ENCODE measurements around the gene IRF5. TPM values are rescaled to one million over a fixed set of nuclear protein-coding genes. Genes with fewer than 3 reads are reported as not detected.

Gene IRF5
- total RNA-seq, 1 experiment from 2014 or later, result 0.74 TPM

DNA sequence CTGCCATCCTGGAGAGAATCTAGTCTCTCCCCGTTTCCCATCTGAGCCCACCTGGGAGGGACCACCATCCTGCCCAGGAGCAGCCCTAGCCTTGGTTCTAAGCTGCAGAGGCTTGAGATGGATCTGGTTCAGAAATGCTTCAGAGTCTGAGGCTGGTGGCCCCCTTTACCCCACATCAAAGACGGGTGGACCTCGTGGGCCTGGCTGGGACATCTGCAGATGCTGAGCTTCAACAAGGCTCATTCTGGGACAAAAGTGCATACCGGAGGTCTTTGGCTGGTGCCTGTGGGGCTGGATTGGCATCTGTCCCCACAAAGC is 4.9 kb upstream of the IRF5 start:
- no peak for DNase-seq
- H3K9ac ChIP-seq (ENCODE audit: extremely low read depth, insufficient read length, low read length), result no peak overlapping the region
- no peaks in the 10 kb centered on the region for H3K79me2 ChIP-seq (ENCODE audit: insufficient read depth, low read length)
- Mint-ChIP-seq H3K27me3 (ENCODE audit: low read depth) (peaks cover 45% of the 10 kb centered on the region), H3K9me3 (peaks cover 5% of the 10 kb centered on the region in 2 experiments; a peak in 3 of 5 replicates), H3K4me1 (peaks cover 2 to 8% of the 10 kb centered on the region in 2 experiments; a peak in 3 of 4 replicates), H3K27ac (no peak overlapping the region), H3K4me3 (no peak overlapping the region), H3K36me3 (ENCODE audit: insufficient read depth in 1 of 3, low read depth in 3 of 3) (no peaks in the 10 kb centered on the region; a peak in 1 of 7 replicates)
- H3K79me1 ChIP-seq (ENCODE audit: insufficient read depth, low read depth, low read length, poor library complexity, severe bottlenecking), result no peaks in the 10 kb centered on the region
- H3T11ph ChIP-seq (ENCODE audit: low read length), result no peak overlapping the region
- no peak overlapping the region for H3K27ac ChIP-seq (ENCODE audit: insufficient read length, low read depth, low read length)
- no peak overlapping the region for H3K18ac ChIP-seq (ENCODE audit: insufficient read length, low read depth, low read length)
- H3K56ac ChIP-seq (ENCODE audit: insufficient read length, low read depth, low read length), result no peak overlapping the region
- no peaks in the 10 kb centered on the region for H3K23me2 ChIP-seq (ENCODE audit: insufficient read length, low read depth, low read length, poor library complexity, severe bottlenecking)
- no peaks in the 10 kb centered on the region for H3K9me3 ChIP-seq (ENCODE audit: control insufficient read depth, low read depth, low read length)
- H3K14ac ChIP-seq (ENCODE audit: insufficient read depth, low read length), result no peak overlapping the region
- H2BK15ac ChIP-seq (ENCODE audit: low read depth, low read length), result no peak overlapping the region
- peaks cover 11% of the 10 kb centered on the region; the same call in 1 of the 2 replicates for H3K27me3 ChIP-seq (ENCODE audit: insufficient read depth, low read length)
- H4K91ac ChIP-seq (ENCODE audit: insufficient read length, low read depth, low read length), result no peak overlapping the region
- no peak overlapping the region for H4K5ac ChIP-seq (ENCODE audit: insufficient read length, low read depth, low read length)
- H4K8ac ChIP-seq (replicated peaks; ENCODE audit: insufficient read length, low read depth, low read length), result no peak overlapping the region
- H2AK5ac ChIP-seq (ENCODE audit: insufficient read length, low read length), result no peak overlapping the region
- no peak overlapping the region for H3K4me2 ChIP-seq (ENCODE audit: insufficient read depth, insufficient read length, low read length)
- H3K4ac ChIP-seq (ENCODE audit: low read depth, low read length), result no peak overlapping the region
- WGBS (ENCODE audit: extremely low coverage, insufficient read length, low lambda C conversion rate), result no CpG with 5 or more reads among the region's 4 CpGs
- no peak overlapping the region for H2BK12ac ChIP-seq (ENCODE audit: insufficient read length, low read depth, low read length)
- H2BK120ac ChIP-seq (ENCODE audit: low read depth, low read length, poor library complexity, severe bottlenecking), result no peak overlapping the region
- no peak overlapping the region for H2BK5ac ChIP-seq (ENCODE audit: insufficient read length, low read length)
- no peaks in the 10 kb centered on the region for H4K20me1 ChIP-seq (ENCODE audit: control insufficient read depth, insufficient read depth, insufficient read length)
- TF ChIP-seq, protein P1, sequence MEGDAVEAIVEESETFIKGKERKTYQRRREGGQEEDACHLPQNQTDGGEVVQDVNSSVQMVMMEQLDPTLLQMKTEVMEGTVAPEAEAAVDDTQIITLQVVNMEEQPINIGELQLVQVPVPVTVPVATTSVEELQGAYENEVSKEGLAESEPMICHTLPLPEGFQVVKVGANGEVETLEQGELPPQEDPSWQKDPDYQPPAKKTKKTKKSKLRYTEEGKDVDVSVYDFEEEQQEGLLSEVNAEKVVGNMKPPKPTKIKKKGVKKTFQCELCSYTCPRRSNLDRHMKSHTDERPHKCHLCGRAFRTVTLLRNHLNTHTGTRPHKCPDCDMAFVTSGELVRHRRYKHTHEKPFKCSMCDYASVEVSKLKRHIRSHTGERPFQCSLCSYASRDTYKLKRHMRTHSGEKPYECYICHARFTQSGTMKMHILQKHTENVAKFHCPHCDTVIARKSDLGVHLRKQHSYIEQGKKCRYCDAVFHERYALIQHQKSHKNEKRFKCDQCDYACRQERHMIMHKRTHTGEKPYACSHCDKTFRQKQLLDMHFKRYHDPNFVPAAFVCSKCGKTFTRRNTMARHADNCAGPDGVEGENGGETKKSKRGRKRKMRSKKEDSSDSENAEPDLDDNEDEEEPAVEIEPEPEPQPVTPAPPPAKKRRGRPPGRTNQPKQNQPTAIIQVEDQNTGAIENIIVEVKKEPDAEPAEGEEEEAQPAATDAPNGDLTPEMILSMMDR (conservative IDR thresholded peaks at IDR 0.05), result no peak
- no peak overlapping the region for H2BK20ac ChIP-seq (ENCODE audit: low read depth, low read length, poor library complexity, severe bottlenecking)
- no peaks in the 10 kb centered on the region for H3K4me1 ChIP-seq (ENCODE audit: insufficient read depth, low read length)
- H3K23ac ChIP-seq (ENCODE audit: insufficient read length, low read depth, low read length), result no peak overlapping the region
- no peak overlapping the region for H2AFZ ChIP-seq (ENCODE audit: low read length)

Data from H9 (cell line).